GM23338 (cell line): ENCODE results near the gene HAUS5.

Experiments
- CREB1 ChIP-seq: fragments of 250-450 bp; sonication (Bioruptor Pico); IDR thresholded peaks from 2 replicates; pipeline ENCODE4 v1.5.0; 2020; ENCODE audit warnings: low read depth, mild to moderate bottlenecking, moderate library complexity
- CTCF ChIP-seq, 2 experiments: fragments of 200-600 bp in 1 of 2; sonication (generic) in 1 of 2; conservative IDR thresholded peaks; 2 replicates each; pipeline versions ENCODE4 v1.5.1 to v1.6.1; 2016 to 2017; ENCODE audit warnings: antibody characterized with exemption in 2 of 2, low read depth in 2 of 2, mild to moderate bottlenecking in 2 of 2, moderate library complexity in 1 of 2
- EZH2 ChIP-seq: fragments of 200-600 bp; sonication (generic); IDR thresholded peaks from one replicate; pipeline ENCODE4 v1.8.0; 2017; ENCODE audit warnings: antibody characterized with exemption, mild to moderate bottlenecking, low read depth; ENCODE audit not compliant: unreplicated experiment
- EZH2phosphoT487 ChIP-seq: fragments of 200-600 bp; sonication (generic); IDR thresholded peaks from one replicate; pipeline ENCODE4 v1.8.1; 2018; ENCODE audit warnings: antibody characterized with exemption; ENCODE audit not compliant: unreplicated experiment
- JUNB ChIP-seq: IDR thresholded peaks from one replicate; pipeline ENCODE4 v1.6.1; 2016; ENCODE audit warnings: antibody characterized with exemption; ENCODE audit not compliant: unreplicated experiment
- NANOG ChIP-seq: IDR thresholded peaks from 2 replicates; pipeline ENCODE4 v1.6.1; 2016; ENCODE audit warnings: antibody characterized with exemption, borderline replicate concordance
- POLR2AphosphoS5 ChIP-seq: IDR thresholded peaks from 2 replicates; pipeline ENCODE4 v1.6.1; 2016; ENCODE audit warnings: antibody characterized with exemption, low read depth
- REST ChIP-seq: IDR thresholded peaks from one replicate; pipeline ENCODE4 v1.6.1; 2018; ENCODE audit warnings: antibody characterized with exemption; ENCODE audit not compliant: unreplicated experiment
- STAT1 ChIP-seq: IDR thresholded peaks from one replicate; pipeline ENCODE4 v1.6.1; 2016; ENCODE audit warnings: antibody characterized with exemption; ENCODE audit not compliant: unreplicated experiment
- ZNF331 ChIP-seq: fragments of 250-450 bp; sonication (Bioruptor Pico); IDR thresholded peaks from 2 replicates; pipeline ENCODE4 v1.5.0; 2020; ENCODE audit warnings: low read depth, mild to moderate bottlenecking, moderate library complexity
- ZNF462 ChIP-seq: fragments of 250-450 bp; sonication (Bioruptor Pico); IDR thresholded peaks from 2 replicates; pipeline ENCODE4 v1.5.0; 2020; ENCODE audit warnings: mild to moderate bottlenecking, moderate library complexity

GRCh38 chr19:35644206-35644986 lies 31.9 kb downstream of the HAUS5 start:
- TF ChIP-seq CTCF (conservative IDR thresholded peaks at IDR 0.05; ENCODE audit: low read depth in 2 of 2) (no peak), EZH2phosphoT487 (no peak), JUNB (no peak), CREB1 (CRISPR knock-in tag) (no peak), POLR2AphosphoS5 (no peak), EZH2 (no peak), REST (peak; percentile 43), ZNF331 (CRISPR knock-in tag) (no peak), STAT1 (no peak), NANOG (no peak), ZNF462 (CRISPR knock-in tag) (no peak)
